MCF 10A (cell line): ENCODE results near the gene CRK. TPM values are rescaled to one million over a fixed set of nuclear protein-coding genes. Genes with fewer than 3 reads are reported as not detected.
"Not testable (repeated sequence)": the region's sequence is repeated elsewhere in the genome, so short reads cannot be mapped to it uniquely, and the experiment has no call there.

Experiments
- BruUV-seq: library from RNA; stranded (reverse); fragments of 400-500 nt; replicated peaks from 2 replicates; lab custom pipeline; 2021; lab: Mats Ljungman, UMichigan
- CTCF ChIA-PET: fragments of 300-600 bp; sonication (Branson Sonifier 250); formaldehyde crosslinking; extraction: SDS; loops from one replicate; lab custom pipeline; 2021; ENCODE audit warnings: antibody characterized with exemption, inconsistent platforms; lab: Yijun Ruan, JAX
- POLR2A ChIA-PET: fragments of 300-600, 350-650 bp; sonication (Branson Sonifier 250); formaldehyde crosslinking; extraction: SDS; loops from one replicate; lab custom pipeline; 2020; ENCODE audit warnings: antibody characterized with exemption, inconsistent platforms; lab: Yijun Ruan, JAX
- DNase-seq: peaks from one replicate; pipeline ENCODE4 v3.0.0-alpha.2; 2018; ENCODE audit not compliant: unreplicated experiment
- H3K27ac Mint-ChIP-seq: one replicate; pipeline ENCODE4 v1.8.0; 2022; ENCODE audit warnings: mild to moderate bottlenecking, low read depth, mixed read lengths; ENCODE audit not compliant: unreplicated experiment
- H3K27me3 Mint-ChIP-seq: one replicate; pipeline ENCODE4 v1.8.0; 2022; ENCODE audit warnings: mixed read lengths; ENCODE audit not compliant: insufficient read depth, unreplicated experiment
- H3K36me3 Mint-ChIP-seq: one replicate; pipeline ENCODE4 v1.8.0; 2022; ENCODE audit warnings: mild to moderate bottlenecking, moderate library complexity, mixed read lengths; ENCODE audit not compliant: insufficient read depth, unreplicated experiment
- H3K4me1 Mint-ChIP-seq: one replicate; pipeline ENCODE4 v1.8.0; 2022; ENCODE audit warnings: mixed read lengths; ENCODE audit not compliant: insufficient read depth, unreplicated experiment
- H3K4me3 Mint-ChIP-seq: one replicate; pipeline ENCODE4 v1.8.0; 2022; ENCODE audit warnings: mild to moderate bottlenecking, moderate library complexity, mixed read lengths; ENCODE audit not compliant: unreplicated experiment
- H3K9me3 Mint-ChIP-seq: one replicate; pipeline ENCODE4 v1.8.0; 2022; ENCODE audit warnings: mixed read lengths; ENCODE audit not compliant: unreplicated experiment
- CTCF ChIP-seq: fragments of 200-600 bp; IDR thresholded peaks from one replicate; pipeline ENCODE4 v1.8.0; 2022; ENCODE audit warnings: antibody characterized with exemption, mild to moderate bottlenecking; ENCODE audit not compliant: unreplicated experiment
- intact Hi-C: fragments of 100-400 bp; cut with micrococcal nuclease; formaldehyde crosslinking; loops from 2 replicates; pipeline ENCODE4 v1.14.1; 2022
- total RNA-seq: library from RNA; stranded (reverse); gene quantifications from 2 replicates; pipeline ENCODE4 v1.2.3, GENCODE V29; 2022

CRK gene
- total RNA-seq, 1 experiment from 2014 or later, result 70.6 TPM

GRCh38 chr17:1398028-1398427 lies 58.0 kb downstream of the CRK start:
- POLR2A ChIA-PET, result interaction anchor here (0.6 to 2.6 kb wide), 20 partner anchors 10 to 886 kb away, joined by 3 to 30 read pairs (median 4); partner anchors contain the start of genes CRK and INPP5K
- H3K4me1 Mint-ChIP-seq, result peaks cover 11% of the 10 kb centered on the region
- no peaks in the 10 kb centered on the region for H3K9me3 Mint-ChIP-seq
- H3K36me3 Mint-ChIP-seq, result peaks cover 62% of the 10 kb centered on the region
- peak overlapping the region; percentile 100 for H3K27ac Mint-ChIP-seq
- no TSS peak for BruUV-seq
- intact Hi-C loops, result no loop called here
- H3K4me3 Mint-ChIP-seq, result peak overlapping the region; percentile 92
- no peaks in the 10 kb centered on the region for H3K27me3 Mint-ChIP-seq
- no peak for DNase-seq
- TF ChIP-seq CTCF, result no peak
- CTCF ChIA-PET, result interaction anchor here (1.0 to 1.2 kb wide), 2 partner anchors 33 to 119 kb away, joined by 3 to 6 read pairs; partner anchors contain the start of gene INPP5K

- H3K27ac Mint-ChIP-seq, DNase-seq, H3K9me3 Mint-ChIP-seq, H3K4me3 Mint-ChIP-seq, H3K27me3 Mint-ChIP-seq, BruUV-seq, intact Hi-C loops: not testable (repeated sequence)
- Mint-ChIP-seq H3K36me3 (peaks cover 70% of the 10 kb centered on the region), H3K4me1 (peaks cover 11% of the 10 kb centered on the region)
- POLR2A ChIA-PET, result interaction anchor here (0.7 to 2.6 kb wide), 5 partner anchors 8 to 474 kb away, joined by 3 to 30 read pairs (median 9); partner anchors contain the start of gene INPP5K
- CTCF ChIA-PET, result interaction anchor here (0.8 to 1.5 kb wide), 4 partner anchors 28 to 120 kb away, joined by 3 to 10 read pairs (median 5); partner anchors contain the start of gene INPP5K
Observed at GRCh38 chr17:1395876-1396665, 60.0 kb downstream of the CRK start.

GRCh38 chr17:1391577-1391976 lies 64.5 kb downstream of the CRK start:
- Mint-ChIP-seq H3K36me3 (peaks cover 55% of the 10 kb centered on the region), H3K4me1 (peaks cover 9% of the 10 kb centered on the region), H3K9me3 (no peaks in the 10 kb centered on the region), H3K27ac (no peak overlapping the region), H3K27me3 (no peaks in the 10 kb centered on the region), H3K4me3 (no peak overlapping the region)
- no TSS peak for BruUV-seq
- intact Hi-C loops, result no loop called here
- POLR2A ChIA-PET, result interaction anchor here (0.6 to 2.9 kb wide), 9 partner anchors 8 to 125 kb away, joined by 3 to 35 read pairs (median 5); partner anchors contain the start of genes INPP5K and YWHAE
- TF ChIP-seq CTCF, result no peak
- CTCF ChIA-PET, result interaction anchor here (0.9 to 3.9 kb wide), 5 partner anchors 9 to 118 kb away, joined by 3 to 28 read pairs (median 4); partner anchors contain the start of gene YWHAE
- no peak for DNase-seq

- no peaks in the 10 kb centered on the region for H3K27me3 Mint-ChIP-seq
- ChIA-PET CTCF (interaction anchor here (0.6 to 3.9 kb wide), 4 partner anchors 10 to 28 kb away, joined by 3 to 28 read pairs (median 6); partner anchors contain the start of gene YWHAE), POLR2A (interaction anchor here (0.8 to 2.9 kb wide), 10 partner anchors 9 to 126 kb away, joined by 3 to 35 read pairs (median 6); partner anchors contain the start of genes INPP5K and YWHAE)
- DNase-seq, result no peak
- no peak overlapping the region for H3K27ac Mint-ChIP-seq
- no peaks in the 10 kb centered on the region for H3K9me3 Mint-ChIP-seq
- intact Hi-C loops, result no loop called here
- no peak overlapping the region for H3K4me3 Mint-ChIP-seq
- peaks cover 49% of the 10 kb centered on the region for H3K36me3 Mint-ChIP-seq
- no TSS peak for BruUV-seq
- TF ChIP-seq CTCF, result no peak
- peaks cover 9% of the 10 kb centered on the region for H3K4me1 Mint-ChIP-seq
Observed at GRCh38 chr17:1390432-1391367, 65.3 kb downstream of the CRK start.

- POLR2A ChIA-PET, result interaction anchor here (0.7 to 2.3 kb wide), 5 partner anchors 10 to 153 kb away, joined by 3 to 10 read pairs (median 7); partner anchors contain the start of gene YWHAE
- H3K9me3 Mint-ChIP-seq, CTCF ChIA-PET, H3K4me3 Mint-ChIP-seq, H3K27ac Mint-ChIP-seq, H3K4me1 Mint-ChIP-seq, DNase-seq, BruUV-seq, intact Hi-C loops, H3K27me3 Mint-ChIP-seq: not testable (repeated sequence)
- peaks cover 29% of the 10 kb centered on the region for H3K36me3 Mint-ChIP-seq
Observed at GRCh38 chr17:1387490-1388227, 68.4 kb downstream of the CRK start.
